H1 (cell line): ENCODE results near the gene MANEAL. TPM values are rescaled to one million over a fixed set of nuclear protein-coding genes. Genes with fewer than 3 reads are reported as not detected.

Experiments used
- CBX5 ChIP-seq: fragments of 300-800, 300-1000 bp; sonication (generic); IDR thresholded peaks from 2 replicates; pipeline ENCODE4 v1.7.1; 2016; ENCODE audit warnings: antibody characterized with exemption, low read length, low read depth
- PHF8 ChIP-seq: fragments of 200-600 bp; sonication (generic); conservative IDR thresholded peaks from 2 replicates; pipeline ENCODE4 v1.7.1; 2012; ENCODE audit warnings: low read depth, mild to moderate bottlenecking, inconsistent platforms, low read length, moderate library complexity
- polyA plus RNA-seq, 7 experiments: library from polyadenylated mRNA; depleted of rRNA in 3 of 7; stranded (reverse) in 5 of 7; unstranded in 2 of 7; fragments of >200 nt in 5 of 7; fragments of 200-250 nt in 2 of 7; gene quantifications; 1 replicate in 5 of 7; 2 replicates in 1 of 7; 4 replicates in 1 of 7; pipeline versions ENCODE4 v1.2.1 to v1.2.3, GENCODE V29; 2011 to 2013; ENCODE audit warnings: missing spikeins in 2 of 7, mixed read lengths in 2 of 7
- total RNA-seq: library from RNA; stranded (reverse); fragmentation: NEBNext Ultra II Directional; extraction: Animal tissue kit (Norgen Biotek cat#: 25700); gene quantifications from 2 replicates; pipeline ENCODE4 v1.2.1, GENCODE V29; 2021

Gene MANEAL
- total and polyA plus RNA-seq, 2 of the 8 experiments (the other 6 are each of a cell fraction or from before 2014, with no cell fraction given) = 4.8 to 7.2 TPM

DNA sequence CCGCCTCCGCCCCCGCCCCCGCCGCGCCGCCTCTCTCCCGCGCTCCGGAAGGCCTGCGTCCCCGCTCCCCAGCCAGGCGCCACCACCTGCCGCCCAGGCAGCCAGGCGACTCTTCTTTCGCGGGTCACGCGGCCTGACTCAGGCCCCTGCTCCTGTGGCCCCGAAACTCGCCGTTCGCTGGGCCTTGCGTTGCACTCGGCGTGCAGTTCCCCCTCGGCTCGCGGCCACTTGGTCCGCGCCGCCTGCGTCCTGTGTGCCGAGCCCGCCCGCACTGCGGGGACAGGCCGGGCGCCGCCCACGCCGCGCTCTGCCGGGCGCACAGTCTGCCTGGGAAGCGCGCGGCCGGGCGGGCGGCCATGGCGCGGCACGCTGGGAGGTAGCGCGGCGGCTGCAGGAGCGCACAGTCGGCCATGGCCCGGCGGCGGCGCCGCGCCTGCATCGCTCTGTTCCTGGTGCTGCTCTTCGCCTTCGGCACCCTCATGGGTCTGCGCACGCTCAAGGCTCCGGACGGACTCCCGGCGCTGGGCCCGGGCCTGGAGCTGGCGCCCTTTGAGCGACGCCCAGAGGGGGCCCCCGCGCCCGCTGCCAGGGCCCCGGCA, at the start of gene MANEAL (continued):
- TF ChIP-seq PHF8 = 0 out of 2 replicates have a peak, but pooled peaks have one; percentile 42
- no peak for TF ChIP-seq CBX5
